LNCAP (cell line): ENCODE results near the gene TMEM229B.

Experiments
- CTCF ChIP-seq: fragments of 450-650 bp; IDR thresholded peaks from 2 replicates; pipeline ENCODE4 v1.5.1; 2017; ENCODE audit warnings: mild to moderate bottlenecking

TMEM229B gene

GRCh38 chr14:67528276-67528675 is 39.8 kb upstream of the TMEM229B start:
- TF ChIP-seq CTCF, result no peak

GRCh38 chr14:67527756-67528155 is 39.2 kb upstream of the TMEM229B start:
- TF ChIP-seq CTCF, result no peak

DNA sequence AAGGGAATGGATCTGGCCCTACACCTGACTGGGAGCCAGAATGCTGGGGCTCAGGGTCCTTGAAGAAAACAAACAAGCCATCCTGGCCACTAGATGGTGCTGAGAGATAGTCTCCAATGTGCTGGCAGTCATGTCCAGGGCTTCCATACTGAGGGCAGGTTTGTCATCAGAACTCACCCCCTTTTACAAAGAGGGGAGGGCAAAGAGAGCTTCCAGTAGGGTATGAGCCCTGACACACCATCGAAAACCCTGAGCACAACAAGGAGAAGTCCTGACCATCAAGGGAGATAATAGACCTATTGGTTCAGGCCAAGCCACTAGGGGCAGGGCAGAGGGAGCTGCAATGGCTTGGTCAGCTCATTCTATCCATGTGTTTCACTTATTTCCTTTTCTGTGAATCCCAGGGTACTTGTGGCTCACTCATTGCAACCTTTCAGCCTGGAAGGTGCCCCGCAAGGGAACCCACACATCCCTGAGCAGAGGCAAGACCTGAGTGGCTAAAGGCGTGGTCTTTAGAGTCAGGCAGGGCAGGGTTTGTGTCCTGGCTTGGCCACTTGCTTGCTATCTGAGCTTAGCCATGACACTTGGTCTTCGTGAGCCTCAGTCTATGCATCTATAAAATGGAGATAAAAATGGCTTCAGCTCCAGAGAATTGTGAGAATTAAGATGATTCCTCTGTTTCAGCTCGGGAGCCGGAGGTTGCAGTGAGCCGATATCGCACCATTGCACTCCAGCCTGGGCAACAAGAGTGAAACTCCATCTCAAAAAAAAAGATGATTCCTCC is 38.3 kb upstream of the TMEM229B start:
- TF ChIP-seq CTCF, result peak; percentile 90

DNA sequence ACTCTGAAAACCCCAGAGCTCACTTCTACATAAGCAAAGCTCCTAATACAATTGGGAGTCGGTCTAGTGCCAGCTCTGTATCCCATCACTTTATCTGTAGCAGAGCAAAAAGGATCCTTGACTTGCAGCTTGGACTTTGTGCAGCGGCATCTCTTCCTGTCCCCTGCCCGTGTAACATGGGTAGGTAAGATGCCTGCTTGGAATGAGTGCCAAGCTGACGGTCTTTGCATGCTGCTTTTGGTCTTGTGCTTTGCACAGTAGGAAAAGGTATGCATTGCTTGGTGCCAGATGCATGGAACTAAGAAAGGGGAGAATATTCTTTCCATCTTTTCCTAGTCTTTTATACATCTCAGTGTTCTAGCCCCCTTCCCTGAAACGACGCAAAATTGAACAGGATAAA is 37.7 kb upstream of the TMEM229B start:
- no peak for TF ChIP-seq CTCF

DNA sequence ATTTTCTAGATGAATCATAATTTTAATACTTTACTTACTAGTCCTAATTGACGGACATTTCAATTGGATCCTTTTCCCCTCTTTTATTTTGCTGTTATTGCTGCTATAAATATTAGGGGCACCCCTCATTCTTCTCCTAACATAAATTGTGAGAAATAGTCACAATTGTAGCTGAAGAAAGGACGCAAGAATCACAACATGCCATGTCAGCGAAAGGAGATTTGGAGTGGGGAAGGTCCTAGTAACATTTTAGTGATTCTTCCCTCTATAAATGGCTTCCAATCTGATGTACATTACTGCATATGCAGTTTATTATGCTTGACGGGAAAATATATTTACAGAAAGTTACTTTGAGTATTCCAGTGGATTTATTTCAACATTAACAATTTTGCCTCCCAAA is 36.9 kb upstream of the TMEM229B start:
- no peak for TF ChIP-seq CTCF

DNA sequence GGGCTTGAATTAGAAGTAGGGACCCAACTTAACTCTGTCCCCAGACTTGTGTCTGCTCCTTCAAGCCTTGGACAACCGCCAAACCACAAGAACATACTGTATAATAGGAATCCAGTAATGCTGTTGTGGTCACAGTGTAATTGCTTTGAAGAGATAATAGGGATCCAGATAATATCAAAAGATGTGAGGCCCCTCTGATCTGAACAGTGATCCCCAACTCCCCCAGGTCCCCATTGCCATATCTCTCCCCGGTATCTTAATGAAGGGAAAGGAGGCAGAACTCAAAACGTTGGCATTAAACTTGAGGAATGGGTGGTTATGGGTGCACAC is 36.1 kb upstream of the TMEM229B start:
- TF ChIP-seq CTCF, result no peak

- TF ChIP-seq CTCF, result no peak
Measured at GRCh38 chr14:67523764-67524633, 35.5 kb upstream of the TMEM229B start.
